SH-SY5Y (cell line): ENCODE data around the gene NKRF.

ENCODE experiments used
- GATA2 ChIP-seq: IDR thresholded peaks from 2 replicates; pipeline ENCODE4 v1.6.1; 2011; ENCODE audit warnings: mild to moderate bottlenecking, low read depth, low read length
- GATA3 ChIP-seq: IDR thresholded peaks from 2 replicates; pipeline ENCODE4 v1.6.1; 2011; ENCODE audit warnings: low read depth, mild to moderate bottlenecking, low read length, moderate library complexity

Gene NKRF

GRCh38 chrX:119606280-119607017, at the start of gene NKRF:
Gene NKRF, minus strand, starts transcription at chrX:119606424.
- TF ChIP-seq GATA2 (no peak), GATA3 (no peak)

- no peak for TF ChIP-seq GATA2
- no peak for TF ChIP-seq GATA3
Observed at GRCh38 chrX:119655125-119655524, 48.9 kb upstream of the NKRF start.

GRCh38 chrX:119654112-119654531, 47.9 kb upstream of the NKRF start:
- TF ChIP-seq GATA2 (no peak), GATA3 (no peak)

GRCh38 chrX:119648421-119648775, 42.2 kb upstream of the NKRF start:
- TF ChIP-seq GATA2 (no peak), GATA3 (no peak)

- TF ChIP-seq GATA3, result no peak
- TF ChIP-seq GATA2, result no peak
Observed at GRCh38 chrX:119647552-119648420, 41.6 kb upstream of the NKRF start.

GRCh38 chrX:119647089-119647488, 40.9 kb upstream of the NKRF start:
- TF ChIP-seq GATA2, result no peak
- TF ChIP-seq GATA3, result no peak

- no peak for TF ChIP-seq GATA2
- TF ChIP-seq GATA3, result no peak
Observed at GRCh38 chrX:119646515-119646914, 40.3 kb upstream of the NKRF start.

- TF ChIP-seq GATA3 (no peak), GATA2 (no peak)
Observed at GRCh38 chrX:119643696-119644095, 37.5 kb upstream of the NKRF start.

GRCh38 chrX:119640731-119641170, 34.5 kb upstream of the NKRF start:
- TF ChIP-seq GATA2 (no peak), GATA3 (no peak)

- no peak for TF ChIP-seq GATA2
- TF ChIP-seq GATA3, result no peak
Observed at GRCh38 chrX:119638725-119639471, 32.7 kb upstream of the NKRF start.

- TF ChIP-seq GATA2, result no peak
Observed at GRCh38 chrX:119636419-119636818, 30.2 kb upstream of the NKRF start.

- no peak for TF ChIP-seq GATA2
Observed at GRCh38 chrX:119635799-119636198, 29.6 kb upstream of the NKRF start.

GRCh38 chrX:119635179-119635578, 29.0 kb upstream of the NKRF start:
- TF ChIP-seq GATA3 (no peak), GATA2 (no peak)

GRCh38 chrX:119625843-119626242, 19.6 kb upstream of the NKRF start:
- no peak for TF ChIP-seq GATA2
- TF ChIP-seq GATA3, result no peak
